GM12801 (cell line): ENCODE results near the gene CHKA.

Source experiments
- TF ChIP-seq, protein P1 (sequence below): IDR thresholded peaks from one replicate; pipeline ENCODE4 v1.5.1; 2011; ENCODE audit warnings: control low read depth; ENCODE audit not compliant: insufficient read length; ENCODE audit errors: extremely low read depth

CHKA gene

DNA sequence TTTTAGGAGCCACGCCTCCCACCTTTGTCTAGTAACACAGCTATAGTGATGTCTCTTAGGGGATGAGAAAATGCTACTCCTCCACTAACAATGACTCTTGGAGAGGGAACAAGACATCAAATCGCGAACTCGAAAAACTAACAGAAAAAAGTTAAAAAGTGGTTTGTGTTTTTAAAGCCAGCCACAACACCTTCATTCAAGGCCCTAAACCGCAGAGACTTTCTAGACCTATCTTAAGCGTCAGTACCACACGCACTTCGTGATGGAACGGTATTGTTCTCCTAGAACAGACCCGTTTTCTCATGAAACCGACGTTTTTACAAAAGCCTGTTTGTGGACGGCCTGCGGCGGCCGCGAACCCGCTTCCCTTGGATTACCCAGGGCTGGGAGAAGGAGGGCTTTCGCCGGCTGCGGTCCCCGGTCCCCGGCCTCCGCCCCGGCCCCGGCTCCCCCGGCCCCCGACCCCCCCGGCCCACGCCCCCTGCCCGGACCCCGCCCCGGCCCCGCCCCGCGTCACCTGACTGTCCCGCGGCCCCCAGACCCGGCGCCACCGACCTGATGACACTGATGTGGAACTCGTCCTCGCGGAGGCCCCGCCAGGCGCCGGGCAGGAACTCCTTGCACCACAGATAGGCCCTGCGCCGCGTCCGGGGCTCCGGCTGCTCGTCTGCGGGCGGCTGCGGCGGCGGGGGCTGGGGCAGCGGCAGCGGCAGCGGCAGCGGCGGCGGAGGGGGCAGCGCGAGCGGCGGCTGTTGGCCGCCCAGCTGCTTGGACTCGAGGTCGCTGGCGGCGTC lies 718 bp downstream of the CHKA start:
- TF ChIP-seq, protein P1, sequence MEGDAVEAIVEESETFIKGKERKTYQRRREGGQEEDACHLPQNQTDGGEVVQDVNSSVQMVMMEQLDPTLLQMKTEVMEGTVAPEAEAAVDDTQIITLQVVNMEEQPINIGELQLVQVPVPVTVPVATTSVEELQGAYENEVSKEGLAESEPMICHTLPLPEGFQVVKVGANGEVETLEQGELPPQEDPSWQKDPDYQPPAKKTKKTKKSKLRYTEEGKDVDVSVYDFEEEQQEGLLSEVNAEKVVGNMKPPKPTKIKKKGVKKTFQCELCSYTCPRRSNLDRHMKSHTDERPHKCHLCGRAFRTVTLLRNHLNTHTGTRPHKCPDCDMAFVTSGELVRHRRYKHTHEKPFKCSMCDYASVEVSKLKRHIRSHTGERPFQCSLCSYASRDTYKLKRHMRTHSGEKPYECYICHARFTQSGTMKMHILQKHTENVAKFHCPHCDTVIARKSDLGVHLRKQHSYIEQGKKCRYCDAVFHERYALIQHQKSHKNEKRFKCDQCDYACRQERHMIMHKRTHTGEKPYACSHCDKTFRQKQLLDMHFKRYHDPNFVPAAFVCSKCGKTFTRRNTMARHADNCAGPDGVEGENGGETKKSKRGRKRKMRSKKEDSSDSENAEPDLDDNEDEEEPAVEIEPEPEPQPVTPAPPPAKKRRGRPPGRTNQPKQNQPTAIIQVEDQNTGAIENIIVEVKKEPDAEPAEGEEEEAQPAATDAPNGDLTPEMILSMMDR: no peak

DNA sequence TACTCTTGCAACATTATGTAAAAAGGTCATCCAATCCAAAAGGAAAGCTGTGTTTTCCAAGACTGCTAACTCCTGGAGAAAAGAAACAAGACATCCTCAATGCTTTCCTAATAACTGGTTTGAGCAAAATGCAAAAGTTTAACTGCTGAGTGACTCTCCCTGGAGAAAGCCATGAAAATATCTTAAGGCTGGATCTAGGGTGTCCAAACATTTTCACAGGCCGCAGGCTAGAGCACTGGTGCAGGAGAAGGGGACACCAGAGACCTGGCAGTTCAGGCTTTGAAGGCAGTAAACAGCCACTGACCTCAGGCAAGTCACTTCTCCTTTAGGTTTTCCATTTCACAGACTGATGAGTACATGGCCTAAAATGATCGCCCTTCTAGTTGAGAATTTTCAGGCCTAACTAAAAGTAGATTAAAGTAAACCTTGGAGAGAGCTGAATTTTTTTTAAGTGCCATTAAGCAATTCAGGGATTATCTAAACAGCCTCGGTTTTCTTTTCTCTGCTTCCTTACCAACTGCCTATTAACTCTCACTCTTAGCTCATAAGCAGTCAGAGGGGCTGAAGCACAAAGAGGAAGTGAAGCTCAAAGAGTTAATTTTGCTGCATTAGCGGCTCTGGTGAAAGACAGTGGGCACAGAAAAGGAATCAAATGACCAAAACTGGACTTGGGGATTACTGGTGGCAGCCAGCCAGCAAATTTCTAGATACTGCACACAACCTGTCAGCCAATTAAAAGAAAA lies 2.3 kb downstream of the CHKA start:
- TF ChIP-seq, protein P1: no peak

DNA sequence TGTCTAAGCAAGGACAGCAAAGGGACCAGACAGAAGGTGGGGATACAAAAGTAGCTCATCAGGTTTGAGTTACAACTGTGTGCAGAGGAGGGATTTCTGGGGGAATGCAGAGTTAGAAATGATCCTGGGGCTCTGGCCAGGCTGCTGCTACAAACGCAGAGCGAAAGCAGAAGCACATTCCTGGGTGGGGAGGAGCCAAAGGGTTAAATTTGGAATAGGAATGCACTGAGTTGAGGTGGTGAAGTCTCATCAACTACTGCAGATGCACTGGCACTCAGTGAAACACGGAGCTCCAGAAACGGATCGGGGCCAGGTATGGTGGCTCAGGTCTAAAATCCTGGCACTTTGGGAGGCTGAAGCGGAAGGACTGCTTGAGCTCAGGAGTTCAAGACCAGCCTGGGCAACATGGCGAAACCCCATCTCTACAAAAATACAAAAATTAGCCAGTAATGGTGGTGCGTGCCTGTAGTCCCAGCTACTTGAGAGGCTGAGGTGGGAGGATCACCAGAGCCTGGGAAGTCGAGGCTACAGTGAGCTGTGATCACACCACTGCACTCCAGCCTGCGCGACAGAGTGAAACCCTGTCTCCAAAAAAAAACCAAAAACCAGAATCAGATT lies 3.2 kb downstream of the CHKA start:
- TF ChIP-seq, protein P1: no peak

DNA sequence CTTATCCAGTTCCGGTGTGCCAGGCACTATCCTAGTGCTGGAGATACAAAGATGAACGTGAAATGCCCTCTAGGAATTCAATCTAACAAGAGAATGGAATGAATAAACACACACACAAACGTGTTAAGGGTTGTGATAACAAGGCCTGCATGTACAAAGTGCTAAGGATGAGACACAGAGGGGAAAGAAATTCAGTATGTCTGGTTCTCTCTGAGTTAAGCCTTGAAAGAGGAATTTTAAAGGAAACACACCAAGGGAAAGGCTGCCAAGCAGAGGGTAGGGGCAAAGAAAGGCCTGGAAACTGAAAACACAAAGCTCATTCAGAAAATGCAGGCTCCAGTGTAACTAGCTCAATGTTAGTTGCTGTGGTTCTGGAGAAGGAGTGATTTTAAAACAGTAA lies 4.2 kb downstream of the CHKA start:
- TF ChIP-seq, protein P1: no peak

DNA sequence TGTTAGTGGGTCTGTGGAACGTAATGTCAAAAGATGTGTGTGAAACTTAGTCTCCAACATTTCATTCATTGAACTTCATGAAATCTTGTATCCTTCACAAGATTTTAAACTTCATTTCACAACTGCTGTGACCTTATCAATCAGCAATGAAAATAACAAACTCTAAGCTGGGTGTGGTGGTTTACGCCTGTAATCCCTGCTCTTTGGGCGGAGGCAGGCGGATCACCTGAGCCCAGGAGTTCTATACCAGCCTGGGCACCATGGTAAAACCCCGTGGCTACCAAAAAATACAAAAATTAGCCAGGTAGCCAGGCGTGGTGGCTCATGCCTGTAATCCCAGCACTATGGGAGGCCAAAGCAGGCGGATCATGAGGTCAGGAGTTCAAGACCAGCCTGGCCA lies 5.1 kb downstream of the CHKA start:
- TF ChIP-seq, protein P1: no peak

DNA sequence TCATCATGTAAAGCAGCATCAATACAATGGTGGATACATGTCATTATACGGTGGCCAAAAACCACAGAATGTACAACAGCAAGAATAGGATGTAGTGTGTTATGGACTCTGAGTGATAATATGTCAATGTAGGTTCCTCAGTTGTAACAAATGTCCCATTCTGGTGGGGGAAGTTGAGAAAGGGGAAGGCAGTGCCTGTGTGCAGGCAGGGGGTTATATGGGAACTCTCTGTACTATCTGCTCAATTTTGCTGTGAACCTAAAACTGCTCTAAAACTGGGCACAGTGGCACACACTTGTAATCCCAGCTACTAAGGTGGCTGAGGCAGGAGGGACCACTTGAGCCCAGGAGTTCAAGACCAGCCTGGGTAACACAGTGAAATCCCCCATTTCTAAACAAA lies 5.9 kb downstream of the CHKA start:
- TF ChIP-seq, protein P1: no peak

DNA sequence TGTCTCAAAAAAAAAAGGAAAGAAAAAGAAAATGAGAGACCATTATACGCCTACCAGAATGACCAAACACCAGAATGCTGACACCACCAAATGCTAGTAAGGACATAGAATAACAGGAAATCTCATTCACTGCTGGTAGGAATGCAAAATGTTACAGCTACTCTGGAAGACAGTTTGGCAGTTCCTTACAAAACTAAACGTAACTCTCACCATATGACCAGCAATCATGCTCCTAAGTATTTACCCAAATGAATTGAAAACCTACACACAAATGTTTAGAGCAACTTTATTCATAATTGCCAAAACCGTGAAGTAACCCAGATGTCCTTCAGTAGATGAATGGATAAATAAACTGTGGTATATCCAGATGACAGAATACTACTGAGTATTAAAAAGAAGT lies 7.2 kb downstream of the CHKA start:
- TF ChIP-seq, protein P1: no peak
